Measurements from ENCODE around the gene PHF19. TPM values are rescaled to one million over a fixed set of nuclear protein-coding genes. Genes with fewer than 3 reads are reported as not detected.

PHF19 gene
- total and polyA plus RNA-seq, 10 donors: 12.6 to 53.0 (median 36.7) TPM

- no peak for DNase-seq
- H3K27ac ChIP-seq: peak overlapping the region in 7 of 8 donors; percentile 15 to 96 (median 92)
- H3K36me3 ChIP-seq: peaks cover 0 to 58% (median 0%) of the 10 kb centered on the region in 6 donors
- H3K9me3 ChIP-seq: peaks cover 0 to 3% (median 0%) of the 10 kb centered on the region in 8 donors
- peaks cover 20 to 100% (median 72%) of the 10 kb centered on the region in 6 donors for H3K4me1 ChIP-seq
- TF ChIP-seq POLR2AphosphoS5 (IDR thresholded peaks at IDR 0.05) (no peak), CTCF (IDR thresholded peaks at IDR 0.05 in 8 of 11, conservative IDR thresholded peaks at IDR 0.05 in 3 of 11) (no peak), POLR2A (IDR thresholded peaks at IDR 0.05) (no peak)
- 55 to 71% (median 66%) methylated on average over 8 of the region's 8 CpGs for WGBS, 5 donors
- intact Hi-C loops (cut with DNase I; ENCODE audit: low total_unique reads): no loop called here
- peak overlapping the region in 1 of 8 donors; percentile 32 for H3K4me3 ChIP-seq
- H3K27me3 ChIP-seq (replicated peaks in 1 of 7): no peaks in the 10 kb centered on the region
Measured at GRCh38 chr9:120921661-120922181, 44.7 kb upstream of the PHF19 start.

- H3K27me3 ChIP-seq (replicated peaks in 1 of 7): no peaks in the 10 kb centered on the region
- intact Hi-C loops (cut with DNase I; ENCODE audit: low total_unique reads): no loop called here
- peak overlapping the region; percentile 51 to 96 (median 82) for H3K27ac ChIP-seq
- TF ChIP-seq POLR2AphosphoS5 (IDR thresholded peaks at IDR 0.05) (no peak), POLR2A (IDR thresholded peaks at IDR 0.05) (no peak), CTCF (IDR thresholded peaks at IDR 0.05 in 8 of 11, conservative IDR thresholded peaks at IDR 0.05 in 3 of 11) (no peak)
- H3K36me3 ChIP-seq: peaks cover 0 to 58% (median 0%) of the 10 kb centered on the region in 6 donors
- peak overlapping the region in 1 of 8 donors; percentile 32 for H3K4me3 ChIP-seq
- no peak for DNase-seq
- peaks cover 15 to 100% (median 72%) of the 10 kb centered on the region in 6 donors for H3K4me1 ChIP-seq
- WGBS, 5 donors: 54 to 62% (median 59%) methylated on average over 3 of the region's 3 CpGs
- peaks cover 0 to 3% (median 0%) of the 10 kb centered on the region in 8 donors for H3K9me3 ChIP-seq
Measured at GRCh38 chr9:120920806-120921178, 43.8 kb upstream of the PHF19 start.

DNA sequence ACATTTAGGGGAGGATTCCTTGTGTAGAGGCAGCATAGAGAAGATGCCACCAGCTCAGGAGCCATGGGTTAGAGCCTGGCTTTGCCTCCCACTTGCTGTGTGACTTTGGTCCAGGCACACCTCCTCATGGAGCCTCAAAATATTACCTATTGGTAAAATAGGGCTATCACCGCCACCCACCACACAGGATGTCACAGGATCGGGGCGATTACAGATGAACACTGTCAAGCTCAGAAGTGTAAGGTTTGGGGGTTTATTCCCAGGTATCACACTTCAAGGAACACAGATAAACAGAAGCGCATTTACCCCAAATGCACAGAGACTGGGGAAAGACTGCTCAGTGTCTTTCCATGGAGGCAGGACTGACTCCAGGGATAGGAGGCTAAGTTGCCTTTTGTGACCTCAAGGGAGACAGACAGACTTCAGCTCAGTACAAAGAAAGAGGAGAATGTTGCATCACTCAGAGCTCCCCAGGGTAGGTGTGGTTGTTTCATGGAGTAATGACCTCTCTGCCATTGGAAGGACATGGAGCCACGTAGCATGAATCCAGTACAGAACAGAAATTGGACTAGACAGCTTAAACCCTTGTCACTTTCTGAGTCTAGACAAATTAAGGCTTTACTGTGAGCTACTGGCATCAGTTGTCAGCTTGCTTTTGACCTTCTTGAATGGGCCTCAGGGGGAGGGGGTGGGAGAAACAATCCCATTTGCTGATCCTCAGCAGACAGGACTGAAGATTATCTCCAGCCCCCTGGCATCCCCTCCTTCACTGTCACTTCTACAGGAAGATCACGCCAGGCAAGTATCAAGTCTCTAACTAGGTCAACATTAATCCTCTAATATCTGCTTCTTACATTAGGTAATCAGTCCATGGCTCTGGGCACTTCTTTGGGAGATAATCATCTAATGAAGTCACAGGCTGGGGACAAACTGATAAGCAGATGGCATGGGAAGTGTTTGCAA lies 43.1 kb upstream of the PHF19 start:
- intact Hi-C loops (cut with DNase I; ENCODE audit: low total_unique reads): no loop called here
- Histone ChIP-seq H3K27ac (peak overlapping the region; percentile 60 to 96 (median 82)), H3K4me1 (peaks cover 10 to 100% (median 75%) of the 10 kb centered on the region in 6 donors), H3K9me3 (peaks cover 0 to 3% (median 0%) of the 10 kb centered on the region in 8 donors), H3K36me3 (peaks cover 0 to 58% (median 0%) of the 10 kb centered on the region in 6 donors), H3K27me3 (replicated peaks in 1 of 7) (no peaks in the 10 kb centered on the region), H3K4me3 (peak overlapping the region in 1 of 8 donors; percentile 32)
- DNase-seq: no peak
- no peak for TF ChIP-seq POLR2AphosphoS5 (IDR thresholded peaks at IDR 0.05)
- TF ChIP-seq POLR2A (IDR thresholded peaks at IDR 0.05): no peak
- TF ChIP-seq CTCF (IDR thresholded peaks at IDR 0.05 in 8 of 11, conservative IDR thresholded peaks at IDR 0.05 in 3 of 11): no peak
- 72 to 93% (median 82%) methylated on average over 6 of the region's 6 CpGs for WGBS, 5 donors

Measured in spleen (tissue), 11 donors.